ENCODE data around the gene NSFL1C.
"Not testable (repeated sequence)": the region's sequence is repeated elsewhere in the genome, so short reads cannot be mapped to it uniquely, and the experiment has no call there.

Gene NSFL1C

DNA sequence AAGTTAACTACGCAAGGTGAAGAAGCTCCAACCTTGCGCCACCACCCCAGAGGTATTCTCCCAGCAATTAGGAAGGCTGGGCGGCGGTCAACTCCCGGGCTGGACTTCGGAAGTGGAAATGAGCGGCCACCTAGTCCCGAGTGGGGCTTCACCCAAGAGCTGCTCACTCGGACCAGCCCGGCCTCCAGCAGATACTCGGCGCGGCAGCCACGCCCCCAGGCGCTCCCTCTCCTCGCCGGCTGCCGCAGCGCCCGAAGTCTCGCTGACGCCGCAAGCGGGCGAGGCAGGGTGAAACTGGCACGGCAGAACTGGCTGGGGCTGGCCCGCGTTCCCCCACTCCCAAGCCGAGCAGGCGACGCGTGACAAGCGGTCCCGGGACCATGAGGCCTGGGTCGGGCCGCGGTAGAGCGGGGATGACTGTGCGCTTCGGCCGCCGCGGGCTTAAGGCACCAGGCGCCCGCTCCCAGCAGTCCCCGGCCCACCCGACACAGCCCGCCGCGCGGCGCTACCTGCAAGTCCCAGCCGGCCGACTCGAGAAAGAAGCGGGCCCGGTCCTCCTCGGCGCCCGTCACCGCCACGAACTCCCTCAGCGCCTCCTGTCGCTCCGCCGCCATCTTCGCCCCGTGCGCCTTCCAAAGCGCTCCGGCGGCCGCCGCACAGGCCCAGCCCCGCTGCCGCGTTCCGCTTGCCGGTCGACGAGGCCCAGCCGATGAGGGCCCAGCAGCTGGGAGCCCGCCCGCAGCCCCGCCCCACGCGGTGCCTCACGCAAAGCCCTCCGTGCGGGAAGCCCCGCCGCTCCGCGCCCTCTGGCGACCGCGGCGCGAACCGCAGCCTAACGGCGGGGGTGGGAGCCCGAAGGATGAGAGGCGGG is at the start of gene NSFL1C:
Gene NSFL1C (minus strand): TSS at position 639 of the 871 bp plus-strand sequence. CDS start 25 bp downstream, at position 614.
- DNase-seq (ENCODE audit: low spot score): peak; percentile 73
- no peak for FAIRE-seq

DNA sequence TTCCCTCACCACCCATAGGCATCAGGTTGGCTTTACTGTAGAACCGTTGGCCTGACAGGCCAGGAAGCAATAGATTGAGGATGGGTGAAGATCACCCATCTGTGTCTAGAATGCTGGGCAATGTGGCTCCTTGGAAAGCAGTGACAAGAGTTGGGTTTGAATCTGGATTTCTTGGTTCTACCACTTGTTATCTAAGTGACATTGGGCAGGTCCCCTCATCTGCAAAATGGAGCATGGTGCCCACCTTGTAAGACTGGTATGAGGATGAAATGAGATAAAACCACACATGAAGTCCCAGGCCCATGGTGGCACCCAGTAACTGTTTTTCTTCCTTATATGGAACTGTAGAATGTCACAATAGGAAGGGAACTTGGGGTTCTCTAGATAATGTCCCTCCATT is 47.2 kb upstream of the NSFL1C start:
- FAIRE-seq (no peak), DNase-seq (ENCODE audit: low spot score) (no peak)

DNA sequence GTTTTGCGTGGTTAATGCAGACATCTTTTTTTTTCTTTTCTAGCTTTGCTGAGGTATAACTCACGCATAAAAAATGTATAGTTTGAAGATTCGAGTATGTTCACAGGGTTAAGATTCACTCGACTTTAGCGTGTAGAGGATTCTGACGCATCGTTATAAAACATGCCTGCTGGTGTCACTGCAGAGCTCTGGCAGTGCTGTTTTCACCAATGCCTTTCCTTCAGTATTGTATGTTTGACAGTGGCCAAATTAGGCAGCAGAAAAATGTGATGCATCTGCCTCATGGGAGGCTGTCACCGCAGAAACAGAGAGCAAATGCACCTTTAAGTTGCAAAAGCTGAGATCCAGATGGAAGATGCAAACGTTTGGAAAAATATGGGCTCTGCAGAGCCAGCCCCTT is 42.6 kb upstream of the NSFL1C start:
- DNase-seq (ENCODE audit: low spot score) (no peak), FAIRE-seq (no peak)

DNA sequence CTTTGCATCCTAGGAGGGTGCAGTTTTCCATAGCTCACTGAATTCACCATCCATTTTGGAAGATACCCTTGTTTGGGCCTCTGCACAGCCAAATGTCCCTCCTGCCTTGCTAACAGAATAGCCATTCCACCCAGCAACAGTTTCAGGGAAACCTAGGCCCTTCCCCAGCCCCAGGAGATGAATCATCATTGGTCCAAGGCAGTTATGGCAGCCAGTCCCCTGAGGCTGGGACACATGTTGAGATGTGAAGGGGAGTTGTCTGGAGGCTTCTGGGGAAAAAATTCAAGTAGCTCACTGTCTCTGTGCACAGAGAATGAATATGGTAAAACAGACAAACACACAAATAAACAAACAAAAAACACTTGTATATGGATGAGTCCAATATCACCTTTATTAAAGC is 41.9 kb upstream of the NSFL1C start:
- FAIRE-seq: no peak
- no peak for DNase-seq (ENCODE audit: low spot score)

DNA sequence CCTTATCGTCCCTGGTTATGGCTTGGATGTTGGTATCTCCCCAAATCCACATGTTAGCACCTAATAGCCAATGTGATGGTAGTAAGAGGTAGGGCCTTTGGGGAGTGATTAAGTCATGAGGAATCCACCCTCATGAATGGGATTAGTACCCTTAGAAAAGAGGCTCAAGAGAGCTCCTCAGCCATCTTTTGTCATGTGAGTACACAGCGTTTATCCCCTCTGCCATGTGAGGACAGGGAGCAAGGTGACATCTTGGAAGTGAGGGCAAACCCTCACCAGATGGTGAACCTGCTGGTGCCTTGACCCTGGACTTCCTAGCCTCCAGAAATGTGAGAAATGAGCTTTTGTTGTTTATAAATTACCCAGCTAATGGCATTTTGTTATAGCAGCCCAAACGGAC is 40.6 kb upstream of the NSFL1C start:
- FAIRE-seq: no peak
- no peak for DNase-seq (ENCODE audit: low spot score)

DNA sequence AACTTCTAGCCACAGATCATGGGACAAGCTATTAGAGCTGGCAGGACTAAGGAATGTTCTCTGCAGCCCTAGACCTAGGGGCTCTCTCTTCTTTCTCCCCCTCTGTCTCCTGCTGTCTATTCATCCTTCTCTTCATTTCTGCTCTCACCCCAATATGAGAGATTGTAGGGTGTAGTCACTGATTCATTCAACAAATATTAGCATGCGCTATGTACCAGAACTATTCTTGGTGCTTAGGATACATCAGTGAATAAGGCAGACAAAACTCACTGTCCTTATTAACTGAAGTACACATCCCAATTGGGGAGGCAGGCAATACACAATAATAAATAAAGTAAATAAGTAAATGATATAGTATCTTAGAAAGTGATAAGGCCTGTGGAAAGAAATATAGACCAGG is 39.2 kb upstream of the NSFL1C start:
- no peak for FAIRE-seq
- DNase-seq (ENCODE audit: low spot score): no peak

DNA sequence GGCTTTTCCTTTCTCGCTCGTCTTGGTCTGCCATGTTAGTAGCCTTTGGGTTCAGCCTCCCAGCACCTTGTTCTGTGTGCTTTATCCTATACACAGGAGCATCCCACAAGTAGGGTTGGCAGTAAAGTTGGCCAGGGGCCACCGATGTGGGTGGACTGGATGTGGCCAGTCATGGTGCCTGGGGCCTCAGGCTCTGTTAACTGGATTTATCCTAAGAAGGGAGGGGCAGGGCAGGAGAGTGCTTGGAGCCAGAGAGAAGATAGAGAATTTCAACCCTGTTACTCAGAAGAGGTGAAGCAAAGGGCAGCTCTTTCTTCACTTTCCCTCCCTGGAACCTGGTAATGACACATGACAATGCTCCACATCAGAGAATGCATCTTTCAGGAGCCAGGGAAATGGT is 38.7 kb upstream of the NSFL1C start:
- no peak for FAIRE-seq

DNA sequence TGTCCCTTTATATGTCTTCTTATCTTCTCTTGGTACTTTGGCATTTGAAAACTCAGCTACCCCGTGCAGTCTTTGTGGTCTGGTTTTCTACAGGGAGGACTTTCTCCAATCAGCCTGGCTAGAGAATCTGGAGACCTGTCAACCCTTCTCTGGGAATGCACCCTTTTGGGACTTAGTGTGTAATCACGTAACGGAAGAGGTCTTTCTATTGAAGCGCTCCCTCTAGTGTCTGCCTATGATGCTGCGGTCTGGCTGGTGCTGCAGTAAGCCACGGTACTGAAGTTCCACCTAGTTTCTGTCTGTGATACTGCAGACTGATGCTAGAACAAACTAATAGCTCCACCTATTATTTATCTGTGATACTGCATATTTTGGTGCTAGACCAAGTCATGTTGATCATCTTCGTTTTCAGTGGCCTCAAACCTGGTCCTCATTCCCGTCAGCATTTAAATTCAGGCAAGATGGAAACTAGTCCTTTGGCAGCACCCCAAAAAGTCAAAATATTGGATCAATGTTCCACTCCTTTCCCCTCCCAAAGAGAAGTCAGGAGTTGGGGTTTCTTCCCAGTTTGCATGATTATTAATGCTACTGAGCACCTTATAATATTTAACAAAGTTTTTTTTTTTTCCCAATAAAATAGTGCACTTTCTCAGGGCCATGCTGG is 37.0 kb upstream of the NSFL1C start:
- peak; percentile 86 for FAIRE-seq

More for the DNA sequence above, 38.7 kb upstream of the NSFL1C start:
- no peak for DNase-seq (ENCODE audit: low spot score)

DNA sequence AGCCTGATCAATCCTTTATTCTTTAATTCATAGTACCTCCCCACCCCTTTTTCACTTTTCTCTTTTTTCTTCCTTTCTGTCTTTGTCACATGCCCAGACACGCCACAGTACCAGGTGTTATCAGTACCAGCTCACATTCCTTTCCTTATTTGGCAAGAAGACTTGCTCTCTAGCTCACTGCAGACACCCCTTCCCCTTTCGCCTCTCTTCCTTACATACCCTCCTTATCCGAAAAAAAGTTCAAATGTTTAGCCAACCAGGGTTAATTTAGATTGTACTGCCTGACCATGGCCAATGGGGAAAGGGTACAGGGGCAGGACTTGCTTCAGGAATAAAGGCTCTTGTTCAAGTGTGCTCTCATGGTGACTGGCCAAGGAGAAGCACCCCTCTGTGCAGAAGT is 33.8 kb upstream of the NSFL1C start:
- DNase-seq (ENCODE audit: low spot score) (no peak), FAIRE-seq (no peak)

More for the DNA sequence above, 37.0 kb upstream of the NSFL1C start:
- DNase-seq (ENCODE audit: low spot score): peak; percentile 88

DNA sequence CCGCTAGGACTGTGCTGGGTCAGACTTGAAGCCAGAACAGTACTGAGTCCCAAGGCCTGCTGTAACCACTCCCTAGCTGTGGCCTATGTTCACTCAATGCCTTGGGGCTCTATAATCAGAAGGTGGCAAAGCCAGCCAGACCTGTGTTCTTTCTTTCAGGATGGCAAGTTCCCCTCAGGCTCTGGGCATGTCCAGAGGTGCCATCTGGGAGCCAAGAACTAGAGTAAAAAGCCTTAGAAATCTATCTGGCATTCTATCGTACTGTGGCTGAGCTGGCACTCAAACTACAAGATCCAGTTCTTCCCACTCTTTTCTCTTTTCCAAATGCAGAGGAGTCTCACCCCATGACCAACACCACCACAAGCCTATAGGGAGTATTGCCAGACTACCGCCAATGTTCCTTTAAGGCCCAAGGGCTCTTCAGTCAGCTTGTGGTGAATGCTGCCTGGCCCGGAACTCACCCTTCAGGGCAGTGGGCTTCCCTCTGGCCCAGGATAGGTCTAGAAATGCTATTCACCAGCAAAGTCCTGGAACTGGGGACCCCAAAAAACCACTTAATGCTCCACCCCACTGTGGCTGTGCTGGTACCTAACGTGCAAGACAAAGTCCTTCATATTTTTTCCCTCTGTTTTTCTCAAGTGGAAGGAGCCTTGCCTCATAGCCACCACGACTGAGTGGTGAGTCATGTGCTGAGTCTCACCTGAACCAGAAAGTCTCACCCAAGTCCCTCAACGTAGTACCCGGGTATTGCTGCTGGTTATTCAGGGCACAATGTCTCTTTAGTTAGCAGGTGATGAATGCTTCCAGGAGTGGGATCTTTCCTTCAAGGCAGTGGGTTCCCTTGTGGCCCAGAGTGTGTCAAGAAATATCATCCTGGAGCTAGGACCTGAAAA is 33.1 kb upstream of the NSFL1C start:
- no peak for FAIRE-seq
- DNase-seq (ENCODE audit: low spot score): no peak

DNA sequence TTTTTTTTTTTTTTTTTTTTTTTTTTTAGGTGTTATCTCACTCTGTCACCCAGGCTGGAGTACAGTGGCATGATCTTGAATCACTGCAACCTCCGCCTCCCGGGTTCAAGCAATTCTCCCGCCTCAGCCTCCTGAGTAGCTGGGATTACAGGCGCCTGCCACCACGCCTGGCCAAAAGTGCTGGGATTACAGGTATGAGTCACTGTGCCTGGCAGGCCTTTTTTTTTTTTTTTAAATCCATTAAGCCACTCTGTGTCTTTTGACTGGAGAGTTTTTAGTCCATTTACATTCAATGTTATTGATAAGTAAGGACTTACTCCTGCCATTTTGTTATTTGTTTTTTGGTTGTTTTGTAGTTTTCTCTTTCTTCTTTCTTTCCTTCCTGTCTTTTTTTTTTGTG is 30.7 kb upstream of the NSFL1C start:
- FAIRE-seq; DNase-seq (ENCODE audit: low spot score): not testable (repeated sequence)

DNA sequence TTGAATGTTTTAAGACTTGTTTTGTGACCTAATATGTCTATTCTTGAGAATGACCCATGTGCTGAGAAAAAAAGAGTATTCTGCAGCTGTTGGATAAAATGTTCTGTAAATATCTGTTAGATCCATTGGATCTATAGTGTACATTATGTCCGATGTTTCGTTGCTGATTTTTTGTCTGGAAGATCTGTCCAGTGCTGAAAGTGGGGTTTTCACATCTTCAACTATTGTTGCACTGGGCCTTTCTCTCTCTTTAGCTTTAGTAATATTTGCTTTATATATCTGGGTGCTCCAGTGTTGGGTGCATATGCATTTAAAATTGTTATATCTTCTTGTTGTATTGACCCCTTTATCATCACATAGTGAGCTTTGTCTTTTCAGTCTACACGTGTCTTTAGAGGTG is 30.3 kb upstream of the NSFL1C start:
- FAIRE-seq (no peak), DNase-seq (ENCODE audit: low spot score) (no peak)

DNA sequence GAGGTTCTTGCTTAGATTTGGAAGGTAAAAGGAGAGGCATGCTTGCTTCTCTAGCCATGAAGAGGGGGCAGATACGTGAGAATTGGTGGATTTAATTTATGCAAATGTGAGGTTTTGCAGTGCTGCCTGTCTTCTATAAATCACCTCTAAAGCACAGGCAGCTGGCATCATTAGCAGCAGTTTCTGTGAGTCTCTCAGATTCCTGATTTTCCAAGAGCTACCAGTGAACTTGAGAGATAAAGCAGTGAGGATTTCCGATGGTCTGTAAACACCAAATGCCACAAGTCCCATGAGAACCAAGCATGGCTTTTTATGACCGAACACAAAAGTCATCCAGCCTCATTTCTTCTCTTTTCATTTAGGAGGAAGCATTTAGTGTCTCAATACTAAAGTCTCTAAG is 27.8 kb upstream of the NSFL1C start:
- DNase-seq (ENCODE audit: low spot score) (no peak), FAIRE-seq (no peak)

DNA sequence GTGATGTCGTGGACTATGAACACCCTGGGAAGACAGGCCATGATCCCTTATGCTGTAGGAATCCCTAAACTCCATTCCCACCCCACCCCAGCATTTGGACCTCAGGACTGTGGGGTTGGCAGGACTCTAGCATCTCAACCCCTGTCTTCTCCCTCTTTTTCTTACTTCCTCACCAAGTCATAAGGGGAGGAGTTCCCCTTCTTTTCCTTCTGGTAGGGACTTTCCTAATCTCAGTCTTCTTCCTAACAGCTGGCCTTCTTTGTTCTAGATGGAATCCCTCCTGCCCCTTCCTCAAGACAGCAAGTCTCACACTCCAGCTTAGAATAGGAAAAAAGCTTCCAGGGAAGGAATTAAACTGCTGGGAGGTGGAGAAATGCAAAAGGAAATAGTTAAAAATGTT is 26.9 kb upstream of the NSFL1C start:
- DNase-seq (ENCODE audit: low spot score) (no peak), FAIRE-seq (no peak)

DNA sequence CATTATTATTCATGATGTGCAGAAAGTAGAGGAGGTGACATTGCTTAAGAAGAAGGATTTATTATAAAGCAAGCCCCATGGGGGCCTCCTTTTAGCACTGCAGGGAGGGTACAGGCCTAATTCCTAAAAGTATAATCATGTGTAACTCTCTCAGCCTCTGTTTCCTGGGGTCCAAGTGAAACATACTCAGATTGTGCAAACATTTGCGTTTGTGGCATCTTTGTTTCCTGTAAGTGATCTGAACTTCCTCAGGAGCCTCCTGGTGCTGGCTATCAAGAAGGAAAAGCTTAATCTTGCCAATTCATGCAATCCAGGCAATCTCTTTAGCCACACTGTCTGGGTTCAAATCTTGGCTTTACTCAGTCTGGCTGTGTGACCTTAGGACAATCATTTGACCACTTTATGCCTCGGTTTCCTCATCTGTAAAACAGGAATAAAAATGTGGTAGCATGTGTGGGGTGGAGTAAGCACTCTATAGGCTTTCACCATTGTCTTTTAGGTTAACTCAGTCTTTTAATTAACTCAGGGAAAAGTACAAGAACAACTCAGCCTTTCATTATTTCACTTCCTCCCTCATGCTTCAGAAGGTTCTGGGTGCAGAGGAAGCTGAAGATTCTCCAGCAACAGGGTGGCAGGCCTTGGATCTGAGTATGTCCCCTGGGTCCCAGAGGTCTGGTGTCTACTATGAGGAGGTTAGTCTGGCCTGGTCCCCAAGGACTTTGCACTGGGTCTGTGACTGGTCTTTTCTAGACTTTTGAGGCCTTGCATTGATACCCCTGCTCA is 25.4 kb upstream of the NSFL1C start:
- FAIRE-seq (no peak), DNase-seq (ENCODE audit: low spot score) (no peak)

DNA sequence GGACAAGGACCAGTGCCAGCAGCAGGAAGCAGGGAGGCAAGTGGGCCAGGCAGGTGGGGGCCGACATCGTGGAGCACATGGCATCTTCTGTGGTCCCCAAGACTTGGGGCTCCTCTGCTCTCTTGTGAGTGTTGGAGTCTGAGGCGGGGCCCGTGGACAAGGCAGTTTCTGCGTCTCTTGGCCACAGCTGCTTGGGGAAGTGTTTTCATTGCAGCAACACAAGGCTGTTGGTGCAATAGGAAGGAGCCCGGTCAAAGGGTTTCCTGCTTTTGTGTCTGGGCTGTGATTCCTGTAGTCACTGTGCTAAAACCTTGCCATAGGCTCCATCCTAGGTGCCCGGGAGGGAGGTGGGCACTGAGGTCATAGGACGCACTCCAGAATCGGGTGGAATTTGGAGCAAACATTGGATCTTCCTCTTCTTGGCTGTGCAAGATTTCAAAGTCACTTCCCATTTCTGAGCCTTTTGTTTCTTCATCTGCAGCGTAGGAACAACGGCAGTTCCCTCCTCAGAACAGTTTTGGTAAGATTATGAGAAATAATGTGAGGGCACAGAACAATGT is 24.7 kb upstream of the NSFL1C start, which contains the start of gene SIRPB2:
Gene SIRPB2 (minus strand): TSS at position 140 of the 560 bp plus-strand sequence. CDS start 61 bp downstream, at position 79.
- no peak for DNase-seq (ENCODE audit: low spot score)

DNA sequence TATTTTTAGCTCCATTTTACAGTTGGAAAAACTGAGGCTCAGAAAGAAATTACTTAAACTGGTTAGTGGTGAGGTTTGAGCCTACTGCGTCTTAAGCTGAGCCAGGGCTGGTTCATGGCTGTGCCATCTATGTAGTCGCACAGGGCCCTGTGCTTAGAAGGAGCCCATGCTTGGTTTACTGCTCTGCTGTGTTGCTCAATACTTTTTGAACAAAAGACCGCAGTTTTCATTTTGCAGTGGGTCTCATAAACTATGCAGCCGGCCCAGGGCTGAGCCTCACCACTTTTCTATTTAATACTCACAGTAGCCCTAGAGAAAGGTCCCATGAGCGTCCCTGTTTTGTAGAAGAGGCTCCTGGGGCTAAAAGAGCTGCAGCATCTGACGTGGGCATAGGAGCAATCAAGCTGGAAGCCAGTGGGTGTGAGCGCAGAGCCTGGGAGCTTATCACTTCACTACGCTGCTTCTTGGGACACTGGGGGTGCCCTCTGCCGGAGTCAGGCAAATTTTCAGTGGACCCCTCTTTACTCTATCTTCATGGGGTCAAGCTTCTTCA is 24.1 kb upstream of the NSFL1C start:
- no peak for FAIRE-seq
- no peak for DNase-seq (ENCODE audit: low spot score)

More for the DNA sequence above, 24.7 kb upstream of the NSFL1C start, which contains the start of gene SIRPB2:
- FAIRE-seq: no peak

DNA sequence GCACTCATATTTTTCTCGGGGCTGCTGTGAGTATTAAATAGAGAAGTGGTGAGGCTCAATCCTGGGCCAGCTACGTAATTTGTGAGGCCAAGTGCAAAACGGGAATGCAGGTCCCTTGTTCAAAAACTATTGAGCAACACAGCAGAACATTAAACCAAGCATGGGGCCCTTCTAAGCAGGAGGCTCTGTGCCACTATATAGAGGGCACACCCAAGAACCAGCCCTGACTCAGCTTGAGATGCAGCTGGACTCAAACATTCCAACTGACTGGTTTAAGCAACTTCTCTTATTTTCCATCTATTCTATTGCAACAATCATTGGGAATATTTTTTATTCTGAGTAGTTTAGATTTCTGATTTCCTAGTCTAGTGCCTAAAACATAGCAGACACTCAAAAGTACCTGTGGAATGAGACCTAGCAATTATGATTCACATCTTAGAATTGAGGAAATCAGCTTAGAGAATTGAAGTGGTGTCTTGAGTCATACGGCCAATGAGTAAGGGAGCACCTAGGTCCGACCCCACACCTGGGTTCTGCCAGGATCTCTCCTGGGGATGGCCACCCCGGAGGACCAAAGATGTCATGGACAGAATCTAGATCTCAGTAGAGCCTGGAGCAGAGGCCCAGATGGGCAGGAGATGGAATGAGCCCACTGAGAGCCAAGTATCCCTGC is 23.3 kb upstream of the NSFL1C start:
- FAIRE-seq (no peak), DNase-seq (ENCODE audit: low spot score) (no peak)

DNA sequence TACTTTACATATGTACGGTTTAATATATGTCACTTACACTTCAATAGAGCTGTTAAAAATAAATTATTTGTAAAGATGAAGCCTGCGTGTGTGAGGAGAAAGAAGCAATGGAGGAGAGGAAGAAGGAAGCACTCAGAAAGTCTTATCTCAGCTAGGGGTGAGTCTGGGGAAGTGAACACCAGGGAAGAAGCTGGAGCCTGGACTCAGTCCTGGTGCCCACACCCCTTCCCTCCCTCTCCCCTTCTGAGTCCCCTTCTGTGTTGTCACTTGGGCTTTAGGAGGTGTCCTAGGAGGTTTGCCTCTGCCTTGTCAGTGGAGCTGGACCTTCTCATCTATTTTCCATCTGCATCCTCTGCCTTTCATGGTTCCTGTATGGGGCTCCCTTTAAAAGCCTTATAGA is 22.7 kb upstream of the NSFL1C start:
- no peak for DNase-seq (ENCODE audit: low spot score)
- FAIRE-seq: no peak

DNA sequence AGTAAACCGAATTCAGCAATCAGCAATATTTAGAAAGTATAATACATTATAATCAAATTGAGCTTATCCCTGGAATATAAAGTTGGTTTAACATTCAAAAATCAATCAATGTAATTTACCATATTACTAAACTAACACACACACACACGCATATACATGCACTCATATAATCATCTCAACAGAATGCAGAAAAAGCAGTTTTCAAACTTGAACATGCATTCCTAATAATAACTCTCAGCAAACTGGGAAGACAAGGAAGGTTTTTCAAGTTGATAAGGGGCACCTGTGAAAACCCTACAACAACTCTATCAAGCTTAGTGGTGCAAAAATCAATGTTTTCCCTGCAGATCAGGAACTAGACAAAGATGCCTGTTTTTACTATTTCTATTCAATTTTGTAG is 19.9 kb upstream of the NSFL1C start:
- FAIRE-seq: no peak
- no peak for DNase-seq (ENCODE audit: low spot score)

Data from RCC 7860 (cell line).